ENCODE measurements around the gene ANGEL2. TPM values are rescaled to one million over a fixed set of nuclear protein-coding genes. Genes with fewer than 3 reads are reported as not detected.
"Not testable (repeated sequence)": the region's sequence is repeated elsewhere in the genome, so short reads cannot be mapped to it uniquely, and the experiment has no call there.

ANGEL2 gene
- total and polyA plus RNA-seq, 12 donors = 6.1 to 22.0 (median 18.6) TPM

- TF ChIP-seq, protein P1, sequence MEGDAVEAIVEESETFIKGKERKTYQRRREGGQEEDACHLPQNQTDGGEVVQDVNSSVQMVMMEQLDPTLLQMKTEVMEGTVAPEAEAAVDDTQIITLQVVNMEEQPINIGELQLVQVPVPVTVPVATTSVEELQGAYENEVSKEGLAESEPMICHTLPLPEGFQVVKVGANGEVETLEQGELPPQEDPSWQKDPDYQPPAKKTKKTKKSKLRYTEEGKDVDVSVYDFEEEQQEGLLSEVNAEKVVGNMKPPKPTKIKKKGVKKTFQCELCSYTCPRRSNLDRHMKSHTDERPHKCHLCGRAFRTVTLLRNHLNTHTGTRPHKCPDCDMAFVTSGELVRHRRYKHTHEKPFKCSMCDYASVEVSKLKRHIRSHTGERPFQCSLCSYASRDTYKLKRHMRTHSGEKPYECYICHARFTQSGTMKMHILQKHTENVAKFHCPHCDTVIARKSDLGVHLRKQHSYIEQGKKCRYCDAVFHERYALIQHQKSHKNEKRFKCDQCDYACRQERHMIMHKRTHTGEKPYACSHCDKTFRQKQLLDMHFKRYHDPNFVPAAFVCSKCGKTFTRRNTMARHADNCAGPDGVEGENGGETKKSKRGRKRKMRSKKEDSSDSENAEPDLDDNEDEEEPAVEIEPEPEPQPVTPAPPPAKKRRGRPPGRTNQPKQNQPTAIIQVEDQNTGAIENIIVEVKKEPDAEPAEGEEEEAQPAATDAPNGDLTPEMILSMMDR (IDR thresholded peaks at IDR 0.05) = no peak
- WGBS, 2 donors = 84 to 92% methylated on average over 1 of the region's 1 CpG
- no peak overlapping the region for H3K27ac ChIP-seq
- H3K4me3 ChIP-seq = no peak overlapping the region
- ATAC-seq (no peak), DNase-seq (no peak)
- no peaks in the 10 kb centered on the region for H3K9me3 ChIP-seq
- H3K36me3 ChIP-seq = no peaks in the 10 kb centered on the region
- peaks cover 2 to 25% (median 17%) of the 10 kb centered on the region in 9 donors for H3K4me1 ChIP-seq
- intact Hi-C loops (cut with DNase I) = no loop called here
- peaks cover 0 to 48% (median 38%) of the 10 kb centered on the region in 7 donors for H3K27me3 ChIP-seq
Observed at GRCh38 chr1:213049232-213049631, 33.6 kb upstream of the ANGEL2 start.

- ATAC-seq; H3K4me3 ChIP-seq; DNase-seq; H3K36me3 ChIP-seq; intact Hi-C loops (cut with DNase I); H3K9me3 ChIP-seq; H3K4me1 ChIP-seq; H3K27ac ChIP-seq: not testable (repeated sequence)
- H3K27me3 ChIP-seq = peaks cover 0 to 67% (median 39%) of the 10 kb centered on the region in 7 donors
- WGBS, 2 donors = 75 to 77% methylated on average over 13 of the region's 13 CpGs
Observed at GRCh38 chr1:213045321-213046226, 29.9 kb upstream of the ANGEL2 start.

- Histone ChIP-seq H3K27ac (no peak overlapping the region), H3K27me3 (peaks cover 0 to 66% (median 28%) of the 10 kb centered on the region in 7 donors)
- 68 to 81% methylated on average over 1 of the region's 1 CpG for WGBS, 2 donors
Observed at GRCh38 chr1:213041443-213041842, 25.8 kb upstream of the ANGEL2 start.

DNA sequence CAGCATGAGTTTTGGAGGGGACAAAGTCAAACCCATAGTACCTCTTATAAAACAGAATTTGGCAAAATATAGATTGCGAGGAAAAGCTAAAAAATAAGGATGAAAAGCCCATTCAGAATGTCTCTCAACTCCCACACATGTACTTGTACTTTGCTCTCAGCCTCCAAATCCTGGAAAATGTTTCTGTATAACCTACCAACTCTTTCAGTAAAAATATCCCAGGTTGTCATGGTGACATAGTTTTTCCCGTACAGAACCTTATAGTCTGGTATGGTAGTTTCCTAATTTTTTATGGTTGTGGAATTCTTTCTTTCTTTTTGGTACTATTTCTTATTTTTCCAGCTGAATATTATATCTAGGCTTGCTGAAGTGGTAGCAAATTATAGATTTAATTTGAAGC, 19.9 kb upstream of the ANGEL2 start:
- Histone ChIP-seq H3K36me3 (no peaks in the 10 kb centered on the region), H3K27me3 (peaks cover 0 to 67% (median 34%) of the 10 kb centered on the region in 7 donors), H3K4me3 (no peak overlapping the region), H3K9me3 (no peaks in the 10 kb centered on the region), H3K27ac (no peak overlapping the region), H3K4me1 (no peaks in the 10 kb centered on the region)
- TF ChIP-seq, protein P1 (IDR thresholded peaks at IDR 0.05) = no peak
- DNase-seq = no peak
- intact Hi-C loops (cut with DNase I) = no loop called here
- 76 to 88% methylated on average over 2 of the region's 2 CpGs for WGBS, 2 donors
- ATAC-seq = no peak

More at GRCh38 chr1:213041443-213041842, 25.8 kb upstream of the ANGEL2 start:
- Histone ChIP-seq H3K4me3 (no peak overlapping the region), H3K36me3 (no peaks in the 10 kb centered on the region), H3K4me1 (no peaks in the 10 kb centered on the region), H3K9me3 (no peaks in the 10 kb centered on the region)
- ATAC-seq (no peak), DNase-seq (no peak)
- TF ChIP-seq, protein P1 (IDR thresholded peaks at IDR 0.05) = no peak
- intact Hi-C loops (cut with DNase I) = no loop called here

GRCh38 chr1:213034713-213035112, 19.0 kb upstream of the ANGEL2 start:
- no peaks in the 10 kb centered on the region for H3K4me1 ChIP-seq
- WGBS, 2 donors = 95 to 96% methylated on average over 1 of the region's 1 CpG
- intact Hi-C loops (cut with DNase I) = no loop called here
- H3K4me3 ChIP-seq = no peak overlapping the region
- H3K27me3 ChIP-seq = peaks cover 0 to 63% (median 40%) of the 10 kb centered on the region in 7 donors
- no peaks in the 10 kb centered on the region for H3K36me3 ChIP-seq
- H3K9me3 ChIP-seq = no peaks in the 10 kb centered on the region
- no peak for ATAC-seq
- TF ChIP-seq, protein P1 (IDR thresholded peaks at IDR 0.05) = no peak
- no peak for DNase-seq
- H3K27ac ChIP-seq = no peak overlapping the region
